ENCODE data around the gene FSTL5. TPM values are rescaled to one million over a fixed set of nuclear protein-coding genes. Genes with fewer than 3 reads are reported as not detected.
A peak's percentile ranks its signal among the peaks of the same experiment; 100 is the strongest.

FSTL5 gene
- total RNA-seq, 1 experiment from 2014 or later = 0.55 TPM

DNA sequence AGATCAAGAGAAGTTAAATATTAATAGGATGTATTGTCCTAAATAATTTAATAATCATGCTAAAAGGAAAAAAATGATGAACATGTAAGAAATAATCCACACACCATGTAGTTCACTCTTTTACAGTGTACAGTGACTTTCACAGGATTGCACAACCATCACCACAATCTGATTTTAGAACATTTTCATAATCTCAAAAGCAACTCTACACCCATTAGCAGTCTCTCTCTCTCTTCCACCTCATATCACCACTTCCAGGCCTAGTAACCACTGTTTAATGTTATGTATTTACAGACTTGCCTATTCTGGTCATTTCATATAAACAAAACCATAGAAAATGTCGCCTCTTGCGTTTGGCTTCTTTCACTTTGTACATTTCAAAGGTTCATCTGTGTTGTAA, 153.4 kb downstream of the FSTL5 start:
- ChIA-PET CTCF (no interaction called here), POLR2A (no interaction called here)
- no peak for TF ChIP-seq ZNF317 (CRISPR knock-in tag; IDR thresholded peaks at IDR 0.05; ENCODE audit: borderline replicate concordance, low read depth)
- Mint-ChIP-seq H3K9me3 (no peaks in the 10 kb centered on the region), H3K27ac (no peak overlapping the region), H3K36me3 (no peaks in the 10 kb centered on the region), H3K4me1 (peaks cover 4% of the 10 kb centered on the region), H3K4me3 (no peak overlapping the region), H3K27me3 (ENCODE audit: low read depth) (no peaks in the 10 kb centered on the region)
- ATAC-seq = no peak
- DNase-seq (ENCODE audit: low spot score) = no peak

DNA sequence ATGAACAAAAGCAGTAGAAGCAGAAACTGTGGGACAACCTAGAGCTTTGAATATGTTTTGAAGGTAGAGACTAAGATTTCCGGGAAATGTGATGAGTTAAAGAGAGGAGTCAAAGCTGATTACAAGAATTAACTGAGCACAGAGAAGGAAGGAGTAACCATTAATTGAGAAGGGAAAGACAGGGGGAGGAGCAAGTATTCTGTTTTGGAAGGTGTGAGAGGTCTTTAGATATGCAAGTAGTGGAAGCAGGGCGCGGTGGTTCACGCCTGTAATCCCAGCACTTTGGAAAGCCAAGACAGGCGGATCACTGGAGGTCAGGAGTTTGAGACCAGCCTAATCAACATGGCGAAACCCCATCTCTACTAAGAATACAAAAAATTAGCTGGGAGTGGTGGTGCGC, 171.5 kb downstream of the FSTL5 start:
- Mint-ChIP-seq H3K9me3 (peaks cover 10% of the 10 kb centered on the region), H3K27me3 (ENCODE audit: low read depth) (no peaks in the 10 kb centered on the region), H3K4me3 (no peak overlapping the region), H3K4me1 (peaks cover 45% of the 10 kb centered on the region), H3K27ac (peak overlapping the region; percentile 55), H3K36me3 (peaks cover 8% of the 10 kb centered on the region)
- ChIA-PET CTCF (no interaction called here), POLR2A (interaction anchor here (0.7 kb wide), 1 partner anchor 211 kb away, joined by 3 read pairs; no protein-coding TSS in a partner anchor)
- DNase-seq (ENCODE audit: low spot score) (no peak), ATAC-seq (peak; percentile 65)
- TF ChIP-seq SOX15 (CRISPR knock-in tag; IDR thresholded peaks at IDR 0.05) (no peak), ZNF512 (CRISPR knock-in tag; IDR thresholded peaks at IDR 0.05; ENCODE audit: borderline replicate concordance) (no peak), PRRX2 (CRISPR knock-in tag; IDR thresholded peaks at IDR 0.05) (no peak), ZBTB21 (CRISPR knock-in tag; IDR thresholded peaks at IDR 0.05; ENCODE audit: borderline replicate concordance) (no peak), SMAD3 (CRISPR knock-in tag; IDR thresholded peaks at IDR 0.05; ENCODE audit: borderline replicate concordance) (no peak), RELA (CRISPR knock-in tag; IDR thresholded peaks at IDR 0.05; ENCODE audit: borderline replicate concordance) (no peak), NFATC4 (CRISPR knock-in tag; IDR thresholded peaks at IDR 0.05) (no peak), HMGA2 (CRISPR knock-in tag; IDR thresholded peaks at IDR 0.05) (no peak), ZNF317 (CRISPR knock-in tag; IDR thresholded peaks at IDR 0.05; ENCODE audit: borderline replicate concordance, low read depth) (no peak), EMX1 (CRISPR knock-in tag; IDR thresholded peaks at IDR 0.05) (no peak), ZNF416 (CRISPR knock-in tag; IDR thresholded peaks at IDR 0.05) (no peak), HMGXB4 (CRISPR knock-in tag; IDR thresholded peaks at IDR 0.05) (no peak), ELF4 (CRISPR knock-in tag; IDR thresholded peaks at IDR 0.05; ENCODE audit: low read depth) (no peak), ZNF121 (CRISPR knock-in tag; IDR thresholded peaks at IDR 0.05) (no peak)
- TF ChIP-seq, protein P1, sequence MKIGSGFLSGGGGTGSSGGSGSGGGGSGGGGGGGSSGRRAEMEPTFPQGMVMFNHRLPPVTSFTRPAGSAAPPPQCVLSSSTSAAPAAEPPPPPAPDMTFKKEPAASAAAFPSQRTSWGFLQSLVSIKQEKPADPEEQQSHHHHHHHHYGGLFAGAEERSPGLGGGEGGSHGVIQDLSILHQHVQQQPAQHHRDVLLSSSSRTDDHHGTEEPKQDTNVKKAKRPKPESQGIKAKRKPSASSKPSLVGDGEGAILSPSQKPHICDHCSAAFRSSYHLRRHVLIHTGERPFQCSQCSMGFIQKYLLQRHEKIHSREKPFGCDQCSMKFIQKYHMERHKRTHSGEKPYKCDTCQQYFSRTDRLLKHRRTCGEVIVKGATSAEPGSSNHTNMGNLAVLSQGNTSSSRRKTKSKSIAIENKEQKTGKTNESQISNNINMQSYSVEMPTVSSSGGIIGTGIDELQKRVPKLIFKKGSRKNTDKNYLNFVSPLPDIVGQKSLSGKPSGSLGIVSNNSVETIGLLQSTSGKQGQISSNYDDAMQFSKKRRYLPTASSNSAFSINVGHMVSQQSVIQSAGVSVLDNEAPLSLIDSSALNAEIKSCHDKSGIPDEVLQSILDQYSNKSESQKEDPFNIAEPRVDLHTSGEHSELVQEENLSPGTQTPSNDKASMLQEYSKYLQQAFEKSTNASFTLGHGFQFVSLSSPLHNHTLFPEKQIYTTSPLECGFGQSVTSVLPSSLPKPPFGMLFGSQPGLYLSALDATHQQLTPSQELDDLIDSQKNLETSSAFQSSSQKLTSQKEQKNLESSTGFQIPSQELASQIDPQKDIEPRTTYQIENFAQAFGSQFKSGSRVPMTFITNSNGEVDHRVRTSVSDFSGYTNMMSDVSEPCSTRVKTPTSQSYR (CRISPR knock-in tag; IDR thresholded peaks at IDR 0.05) = no peak
- TF ChIP-seq, protein P2, sequence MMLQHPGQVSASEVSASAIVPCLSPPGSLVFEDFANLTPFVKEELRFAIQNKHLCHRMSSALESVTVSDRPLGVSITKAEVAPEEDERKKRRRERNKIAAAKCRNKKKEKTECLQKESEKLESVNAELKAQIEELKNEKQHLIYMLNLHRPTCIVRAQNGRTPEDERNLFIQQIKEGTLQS (CRISPR knock-in tag; conservative IDR thresholded peaks at IDR 0.05) = no peak
- TF ChIP-seq, protein P3, sequence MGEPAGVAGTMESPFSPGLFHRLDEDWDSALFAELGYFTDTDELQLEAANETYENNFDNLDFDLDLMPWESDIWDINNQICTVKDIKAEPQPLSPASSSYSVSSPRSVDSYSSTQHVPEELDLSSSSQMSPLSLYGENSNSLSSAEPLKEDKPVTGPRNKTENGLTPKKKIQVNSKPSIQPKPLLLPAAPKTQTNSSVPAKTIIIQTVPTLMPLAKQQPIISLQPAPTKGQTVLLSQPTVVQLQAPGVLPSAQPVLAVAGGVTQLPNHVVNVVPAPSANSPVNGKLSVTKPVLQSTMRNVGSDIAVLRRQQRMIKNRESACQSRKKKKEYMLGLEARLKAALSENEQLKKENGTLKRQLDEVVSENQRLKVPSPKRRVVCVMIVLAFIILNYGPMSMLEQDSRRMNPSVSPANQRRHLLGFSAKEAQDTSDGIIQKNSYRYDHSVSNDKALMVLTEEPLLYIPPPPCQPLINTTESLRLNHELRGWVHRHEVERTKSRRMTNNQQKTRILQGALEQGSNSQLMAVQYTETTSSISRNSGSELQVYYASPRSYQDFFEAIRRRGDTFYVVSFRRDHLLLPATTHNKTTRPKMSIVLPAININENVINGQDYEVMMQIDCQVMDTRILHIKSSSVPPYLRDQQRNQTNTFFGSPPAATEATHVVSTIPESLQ (CRISPR knock-in tag; IDR thresholded peaks at IDR 0.05) = no peak
